Stimulated activated naive CD8-positive, alpha-beta T cell treated with anti-CD3 and anti-CD28 coated beads, Interleukin-15, amount 100 ng/mL, for 72 hours (primary cell): Measurements from ENCODE around the gene TNS1.

Experiments
- ATAC-seq: fragments of 150-1000 bp; cut with Tn5 transposase; 2 replicates; pipeline ENCODE4 v1.10.0; 2021; ENCODE audit warnings: mild to moderate bottlenecking, moderate library complexity
- DNase-seq, 2 donors: peaks; one replicate each; pipeline ENCODE4 v3.0.0; 2021 to 2022
- H3K27ac Mint-ChIP-seq, 2 donors: one replicate each; pipeline ENCODE4 v1.8.0; 2022; ENCODE audit warnings: mild to moderate bottlenecking in 2 of 2, mixed read lengths in 2 of 2, moderate library complexity in 2 of 2
- H3K27me3 Mint-ChIP-seq: one replicate; pipeline ENCODE4 v1.8.0; 2022; ENCODE audit warnings: mixed read lengths
- H3K4me1 Mint-ChIP-seq: one replicate; pipeline ENCODE4 v1.8.0; 2022; ENCODE audit warnings: mild to moderate bottlenecking, mixed read lengths
- H3K4me3 Mint-ChIP-seq, 2 donors: one replicate each; pipeline ENCODE4 v1.8.0; 2022; ENCODE audit warnings: mild to moderate bottlenecking in 2 of 2, mixed read lengths in 2 of 2, moderate library complexity in 1 of 2
- H3K9me3 Mint-ChIP-seq, 2 donors: one replicate each; pipeline ENCODE4 v1.8.0; 2022; ENCODE audit warnings: mixed read lengths in 2 of 2

Gene TNS1

DNA sequence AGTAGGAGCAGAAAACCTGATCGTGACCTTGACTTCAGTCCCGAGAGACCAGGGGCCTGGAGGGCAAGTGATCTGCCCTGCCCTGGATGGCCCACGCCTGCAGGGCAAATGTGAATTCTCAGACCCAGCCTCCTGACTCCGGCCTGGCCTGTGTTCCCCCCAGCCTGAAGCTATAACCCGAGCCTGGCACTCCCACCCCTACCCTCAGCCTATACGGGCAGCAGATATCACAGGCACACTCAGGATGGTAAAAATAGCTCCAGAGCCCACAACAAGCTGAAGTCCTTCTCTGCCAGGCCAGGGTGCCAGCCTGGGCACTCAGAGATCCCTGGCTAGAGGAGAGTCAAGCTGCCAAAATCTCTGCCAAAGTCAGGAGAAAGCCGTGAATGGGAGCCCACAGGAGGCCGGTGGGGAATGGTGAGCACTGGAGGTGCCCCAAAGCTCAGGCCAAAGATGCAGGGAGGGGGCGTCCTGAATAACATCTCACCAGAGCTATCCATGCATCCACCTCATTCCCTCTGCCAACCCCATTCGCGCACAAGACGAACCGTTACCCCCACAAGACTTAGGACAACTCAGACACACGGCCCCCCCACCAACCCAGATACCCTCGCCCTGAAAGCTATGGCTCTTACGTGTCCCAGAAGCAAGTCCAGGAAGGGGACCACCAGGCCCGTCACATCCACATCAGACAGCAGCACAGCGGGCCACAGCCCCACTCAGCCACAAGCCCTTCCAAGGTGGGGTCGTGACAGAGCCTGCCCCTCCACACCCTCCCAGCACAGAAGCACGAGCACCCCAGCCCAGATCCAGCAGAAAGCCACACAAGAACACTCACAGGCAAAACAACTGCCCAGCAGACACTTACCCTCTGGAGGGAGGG, 144.9 kb downstream of the TNS1 start:
- H3K4me1 Mint-ChIP-seq, result no peaks in the 10 kb centered on the region
- ATAC-seq (no peak), DNase-seq (no peak)
- peak overlapping the region in 1 of 2 donors; percentile 69 for H3K27ac Mint-ChIP-seq
- H3K9me3 Mint-ChIP-seq, result no peaks in the 10 kb centered on the region
- H3K4me3 Mint-ChIP-seq, result no peak overlapping the region
- no peaks in the 10 kb centered on the region for H3K27me3 Mint-ChIP-seq

DNA sequence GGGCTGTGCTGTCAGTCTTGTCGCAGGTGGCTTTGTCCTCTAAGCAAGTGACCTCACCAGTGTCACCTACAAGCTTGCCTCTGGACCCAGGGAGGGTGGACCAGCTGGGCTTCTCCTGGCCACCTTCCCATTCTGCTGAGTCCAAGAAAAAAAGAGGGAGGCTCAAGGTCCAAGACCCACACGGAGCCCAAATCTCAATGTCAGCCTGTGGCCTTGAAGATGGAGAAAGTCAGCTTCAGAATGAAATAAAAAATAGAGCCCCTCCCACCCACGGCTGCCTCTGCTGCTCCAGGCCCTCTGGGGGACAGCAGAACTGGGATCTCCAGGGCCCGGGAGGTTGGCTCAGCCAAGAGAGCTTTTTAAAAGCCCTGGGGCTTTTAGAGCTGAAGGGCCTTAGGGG, 145.9 kb downstream of the TNS1 start:
- H3K4me3 Mint-ChIP-seq, result no peak overlapping the region
- no peak overlapping the region for H3K27ac Mint-ChIP-seq
- no peaks in the 10 kb centered on the region for H3K9me3 Mint-ChIP-seq
- H3K4me1 Mint-ChIP-seq, result no peaks in the 10 kb centered on the region
- DNase-seq (no peak), ATAC-seq (no peak)
- no peaks in the 10 kb centered on the region for H3K27me3 Mint-ChIP-seq

DNA sequence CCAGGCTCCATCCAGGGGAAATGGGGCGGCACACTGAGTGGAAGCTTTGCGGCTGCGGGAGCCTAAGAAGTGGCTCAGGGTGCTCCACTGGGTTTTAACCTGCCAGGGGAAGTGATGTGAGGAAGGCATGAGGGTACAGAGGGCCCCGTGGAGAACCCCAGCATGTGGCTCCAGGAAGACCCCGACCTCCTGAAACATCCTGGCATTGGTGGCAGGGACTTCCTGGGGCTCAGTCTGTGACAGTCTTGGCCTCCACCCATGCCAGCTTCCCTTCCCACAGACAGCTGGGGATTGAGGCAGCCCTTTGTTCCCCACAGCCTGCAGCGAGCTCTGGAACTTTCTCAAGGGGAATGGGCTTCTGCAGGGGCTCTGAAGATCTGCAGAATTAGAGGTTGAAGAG, 146.6 kb downstream of the TNS1 start:
- H3K9me3 Mint-ChIP-seq, result no peaks in the 10 kb centered on the region
- no peaks in the 10 kb centered on the region for H3K4me1 Mint-ChIP-seq
- no peak for ATAC-seq
- no peak overlapping the region for H3K27ac Mint-ChIP-seq
- H3K4me3 Mint-ChIP-seq, result no peak overlapping the region
- DNase-seq, result no peak
- peaks cover 2% of the 10 kb centered on the region for H3K27me3 Mint-ChIP-seq

DNA sequence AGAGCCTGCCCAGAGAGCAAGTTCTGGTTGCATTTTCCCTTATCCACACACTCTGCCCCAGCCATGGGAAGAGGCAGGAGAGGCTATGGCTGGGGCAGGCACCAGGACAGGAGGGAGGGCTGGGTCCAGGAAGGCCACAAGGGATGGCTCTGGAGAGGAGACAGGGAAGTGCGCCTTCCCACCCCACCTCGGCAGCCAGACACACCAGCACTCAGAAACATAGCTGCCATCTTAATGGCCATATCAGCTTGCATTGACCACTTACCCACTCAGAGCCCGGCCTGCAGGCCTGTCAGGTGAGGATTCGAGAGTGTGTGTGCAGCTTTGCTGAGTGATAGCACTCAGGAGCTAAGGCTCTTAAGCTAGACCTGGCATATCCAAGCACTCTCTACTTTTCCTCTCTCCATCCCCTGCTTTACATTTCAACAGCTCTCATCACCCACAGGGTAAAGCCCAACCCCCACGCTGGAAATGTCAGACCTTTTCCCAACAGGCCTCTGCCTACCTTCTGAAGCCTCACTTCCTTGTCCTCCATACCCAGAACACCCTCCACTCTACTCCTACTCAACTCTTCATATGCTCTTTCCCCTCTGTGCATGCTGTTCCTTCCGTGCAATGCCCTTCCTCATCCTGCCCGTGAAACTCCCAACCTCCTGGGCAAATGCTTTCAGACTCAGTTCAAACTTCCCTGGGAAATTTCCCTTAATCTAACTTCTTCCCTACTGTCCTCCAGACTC, 147.9 kb downstream of the TNS1 start:
- Mint-ChIP-seq H3K4me3 (no peak overlapping the region), H3K27me3 (peaks cover 14% of the 10 kb centered on the region), H3K9me3 (no peaks in the 10 kb centered on the region), H3K27ac (no peak overlapping the region), H3K4me1 (no peaks in the 10 kb centered on the region)
- no peak for DNase-seq
- ATAC-seq, result no peak

DNA sequence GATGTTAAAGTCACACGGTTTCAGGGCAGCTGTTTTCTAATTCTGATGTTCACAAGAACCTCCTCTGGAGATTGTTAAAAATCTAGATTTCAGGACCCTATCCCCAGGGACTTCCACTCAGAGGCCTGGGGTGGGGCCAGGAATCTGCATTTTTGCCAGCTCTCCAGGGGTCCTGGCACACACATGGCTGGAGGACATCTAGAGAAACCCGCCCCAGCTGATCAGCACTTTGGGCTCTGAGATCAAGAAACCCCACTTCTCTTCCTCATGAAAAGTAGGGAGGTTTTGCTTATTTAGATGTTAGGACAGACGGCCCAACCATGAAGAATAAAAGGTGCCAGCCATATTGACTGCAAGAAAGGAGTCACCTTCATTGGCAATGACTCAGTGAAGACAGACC, 148.8 kb downstream of the TNS1 start:
- ATAC-seq (no peak), DNase-seq (no peak)
- no peak overlapping the region for H3K27ac Mint-ChIP-seq
- H3K9me3 Mint-ChIP-seq, result no peaks in the 10 kb centered on the region
- H3K27me3 Mint-ChIP-seq, result peaks cover 19% of the 10 kb centered on the region
- H3K4me1 Mint-ChIP-seq, result no peaks in the 10 kb centered on the region
- H3K4me3 Mint-ChIP-seq, result no peak overlapping the region

DNA sequence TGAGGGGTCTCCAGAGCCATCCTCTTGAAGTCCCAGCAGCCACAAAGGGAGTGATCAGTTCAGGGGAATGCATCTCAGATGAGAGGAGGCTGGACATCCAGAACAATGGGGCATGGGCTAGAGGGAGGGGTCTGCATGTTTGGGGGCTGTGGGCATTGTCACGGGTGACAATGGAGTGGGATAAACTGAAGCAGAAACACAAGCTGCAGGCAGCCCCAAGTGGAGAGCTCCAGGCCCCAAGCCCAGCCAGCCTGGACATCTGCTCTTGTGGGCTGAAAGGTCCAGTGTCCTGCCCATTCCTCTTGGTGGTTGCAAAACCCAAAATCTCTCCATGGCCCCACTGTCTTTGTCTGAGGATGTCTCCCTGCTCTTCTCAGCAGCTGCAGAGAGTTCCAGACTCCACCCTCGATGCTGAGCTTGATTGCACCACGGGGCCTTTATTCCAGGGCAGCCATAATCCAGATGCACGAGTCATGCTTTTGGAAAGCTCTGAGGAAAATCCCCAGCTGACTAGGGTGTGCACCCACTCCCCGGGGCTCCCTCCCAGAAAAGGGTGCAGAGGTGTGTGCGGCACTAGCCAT, 149.4 kb downstream of the TNS1 start:
- no peak overlapping the region for H3K4me3 Mint-ChIP-seq
- DNase-seq, result no peak
- no peaks in the 10 kb centered on the region for H3K4me1 Mint-ChIP-seq
- no peak overlapping the region for H3K27ac Mint-ChIP-seq
- H3K27me3 Mint-ChIP-seq, result peaks cover 19% of the 10 kb centered on the region
- no peaks in the 10 kb centered on the region for H3K9me3 Mint-ChIP-seq
- ATAC-seq, result no peak

DNA sequence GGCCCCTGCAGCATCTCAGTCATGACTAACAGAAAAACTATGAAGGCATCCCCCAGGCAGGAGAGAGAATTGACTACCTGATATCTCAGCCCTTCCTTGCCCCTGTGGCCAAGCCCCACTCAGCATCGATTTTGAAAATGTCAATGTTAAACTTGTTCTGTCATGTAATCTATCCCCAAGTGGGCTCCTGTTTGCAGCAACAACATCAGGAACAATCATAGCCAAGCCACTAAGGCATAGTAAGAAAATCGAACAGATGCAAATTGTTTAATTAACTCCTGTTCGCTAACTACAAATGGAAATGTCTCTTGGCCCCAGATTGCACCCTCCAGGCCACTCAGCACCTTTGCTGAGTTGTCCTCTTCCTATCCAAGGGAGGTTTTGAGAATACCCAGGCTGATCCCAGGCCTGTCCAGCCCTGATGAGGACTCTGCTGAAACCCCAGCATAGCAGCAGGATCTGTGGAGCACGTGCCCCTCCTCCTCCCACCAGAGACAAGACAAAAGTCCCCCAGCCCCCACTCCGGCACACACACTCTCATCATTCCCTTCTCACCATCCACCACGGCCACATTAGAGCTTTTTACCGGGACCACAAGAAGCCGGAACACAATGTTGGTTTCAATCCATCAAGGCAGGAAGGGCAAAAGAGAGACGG, 150.1 kb downstream of the TNS1 start:
- no peaks in the 10 kb centered on the region for H3K4me1 Mint-ChIP-seq
- H3K27me3 Mint-ChIP-seq, result peaks cover 19% of the 10 kb centered on the region
- ATAC-seq, result no peak
- no peak overlapping the region for H3K4me3 Mint-ChIP-seq
- DNase-seq, result no peak
- no peaks in the 10 kb centered on the region for H3K9me3 Mint-ChIP-seq
- peak overlapping the region in 1 of 2 donors; percentile 22 for H3K27ac Mint-ChIP-seq

DNA sequence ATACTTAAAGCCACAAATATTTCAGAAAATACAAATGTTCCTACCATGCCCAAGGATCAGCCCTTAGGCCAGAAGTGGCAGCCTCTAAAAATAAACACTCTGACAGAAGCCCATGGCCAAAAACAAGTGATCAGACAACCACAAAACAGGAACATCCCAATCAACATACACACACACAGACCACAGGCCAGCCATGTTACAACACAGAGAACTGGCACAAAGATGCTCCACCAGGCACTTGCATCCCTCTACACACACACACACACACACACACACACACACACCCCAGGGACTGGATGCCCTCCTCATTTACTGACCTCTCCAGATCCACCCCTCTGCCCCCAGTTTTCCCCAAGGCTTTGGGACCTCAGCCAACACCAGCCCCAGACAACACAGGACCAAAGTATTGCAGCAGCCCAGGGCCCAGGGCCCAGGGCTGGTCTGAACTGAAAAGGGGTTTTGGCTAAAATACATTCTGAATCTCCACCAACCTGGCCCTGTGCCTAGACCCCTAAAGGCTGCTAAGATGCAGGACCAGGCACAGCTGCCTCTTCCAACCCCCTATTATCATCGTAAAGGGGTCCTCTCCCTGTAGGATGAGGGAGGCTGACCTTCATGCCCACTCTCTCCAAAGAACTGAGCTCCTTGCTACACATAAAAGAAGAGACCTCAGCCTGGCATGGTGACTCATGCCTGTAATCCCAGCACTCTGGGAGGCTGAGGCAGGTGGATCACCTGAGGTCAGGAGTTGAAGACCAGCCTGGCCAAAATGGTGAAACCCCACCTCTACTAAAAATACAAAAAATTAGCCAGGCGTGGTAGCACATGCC, 151.4 kb downstream of the TNS1 start:
- Mint-ChIP-seq H3K4me3 (no peak overlapping the region), H3K9me3 (no peaks in the 10 kb centered on the region), H3K27me3 (peaks cover 19% of the 10 kb centered on the region), H3K4me1 (no peaks in the 10 kb centered on the region), H3K27ac (peak overlapping the region in 1 of 2 donors; percentile 4)
- ATAC-seq (no peak), DNase-seq (no peak)

DNA sequence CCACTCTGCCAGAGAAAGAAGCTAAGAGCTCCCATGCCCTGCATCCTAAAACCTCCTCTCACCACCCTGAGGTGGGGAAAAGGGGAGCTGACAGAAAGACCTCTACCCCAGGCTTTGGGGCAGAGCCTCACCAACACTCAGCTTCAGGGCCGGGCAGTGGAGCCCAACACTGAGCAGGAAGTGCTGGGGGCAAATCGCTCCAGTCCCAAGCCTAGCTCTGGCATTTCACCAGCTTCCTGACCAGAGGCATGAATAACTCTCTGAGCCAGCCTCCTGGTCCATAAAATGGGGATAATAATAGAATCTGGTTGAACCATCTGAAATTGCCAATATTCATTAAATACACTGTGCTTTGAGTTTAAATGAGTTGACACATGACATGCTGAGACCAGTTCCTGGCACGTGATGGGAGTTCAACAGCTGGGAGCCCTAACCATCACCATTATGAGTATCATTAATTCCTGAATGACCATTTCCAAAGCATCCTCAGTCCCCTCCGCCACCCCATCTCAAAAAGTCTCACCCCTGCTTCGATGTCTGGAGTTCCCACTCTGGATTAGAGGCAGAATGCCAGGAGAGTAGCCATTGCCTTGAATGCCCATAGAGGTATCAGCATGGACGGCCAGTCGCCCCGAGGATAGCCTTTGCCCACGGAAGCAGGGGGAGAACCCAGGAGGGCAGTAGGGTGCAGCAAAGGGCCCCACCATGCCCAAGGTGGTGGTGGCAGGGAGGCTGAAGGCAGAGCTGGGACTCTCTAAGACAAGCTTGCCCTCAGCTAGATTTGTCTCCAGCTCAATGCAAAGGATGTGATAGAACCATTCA, 153.4 kb downstream of the TNS1 start:
- DNase-seq (no peak), ATAC-seq (no peak)
- no peak overlapping the region for H3K4me3 Mint-ChIP-seq
- H3K4me1 Mint-ChIP-seq, result no peaks in the 10 kb centered on the region
- no peak overlapping the region for H3K27ac Mint-ChIP-seq
- H3K27me3 Mint-ChIP-seq, result peaks cover 19% of the 10 kb centered on the region
- H3K9me3 Mint-ChIP-seq, result no peaks in the 10 kb centered on the region

DNA sequence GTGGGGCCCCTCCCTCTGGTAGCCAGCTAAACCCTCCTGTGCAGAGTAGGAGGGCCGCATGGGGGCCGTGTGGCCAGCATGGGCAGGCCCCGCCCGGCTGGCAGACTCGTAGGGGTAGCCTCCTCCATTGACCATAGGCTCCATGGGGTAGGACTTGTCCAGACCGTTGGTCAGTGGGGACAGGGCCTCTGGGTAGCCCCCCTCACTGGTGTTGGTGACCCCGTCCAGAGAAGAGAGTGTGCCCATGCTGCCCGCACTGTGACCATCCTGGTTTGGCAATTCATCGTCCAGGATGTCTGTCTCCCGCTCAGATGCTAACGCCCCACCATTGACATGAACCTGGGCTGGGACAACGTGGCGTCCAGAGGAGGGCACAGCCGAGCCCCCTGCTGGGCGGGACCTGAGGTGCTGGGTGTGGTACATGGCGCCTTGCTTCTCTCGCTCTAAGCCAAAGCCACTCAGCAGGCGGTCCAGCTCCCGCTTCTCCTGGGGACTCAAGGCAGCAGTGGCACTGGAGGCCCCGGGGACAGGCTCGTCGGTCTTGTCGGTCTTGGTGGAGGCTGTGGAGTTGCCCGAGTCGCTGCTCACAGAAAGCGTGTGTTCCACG, 154.3 kb downstream of the TNS1 start:
- DNase-seq (no peak), ATAC-seq (peak; percentile 24)
- H3K4me1 Mint-ChIP-seq, result no peaks in the 10 kb centered on the region
- no peak overlapping the region for H3K27ac Mint-ChIP-seq
- no peak overlapping the region for H3K4me3 Mint-ChIP-seq
- H3K27me3 Mint-ChIP-seq, result peaks cover 19% of the 10 kb centered on the region
- H3K9me3 Mint-ChIP-seq, result no peaks in the 10 kb centered on the region

DNA sequence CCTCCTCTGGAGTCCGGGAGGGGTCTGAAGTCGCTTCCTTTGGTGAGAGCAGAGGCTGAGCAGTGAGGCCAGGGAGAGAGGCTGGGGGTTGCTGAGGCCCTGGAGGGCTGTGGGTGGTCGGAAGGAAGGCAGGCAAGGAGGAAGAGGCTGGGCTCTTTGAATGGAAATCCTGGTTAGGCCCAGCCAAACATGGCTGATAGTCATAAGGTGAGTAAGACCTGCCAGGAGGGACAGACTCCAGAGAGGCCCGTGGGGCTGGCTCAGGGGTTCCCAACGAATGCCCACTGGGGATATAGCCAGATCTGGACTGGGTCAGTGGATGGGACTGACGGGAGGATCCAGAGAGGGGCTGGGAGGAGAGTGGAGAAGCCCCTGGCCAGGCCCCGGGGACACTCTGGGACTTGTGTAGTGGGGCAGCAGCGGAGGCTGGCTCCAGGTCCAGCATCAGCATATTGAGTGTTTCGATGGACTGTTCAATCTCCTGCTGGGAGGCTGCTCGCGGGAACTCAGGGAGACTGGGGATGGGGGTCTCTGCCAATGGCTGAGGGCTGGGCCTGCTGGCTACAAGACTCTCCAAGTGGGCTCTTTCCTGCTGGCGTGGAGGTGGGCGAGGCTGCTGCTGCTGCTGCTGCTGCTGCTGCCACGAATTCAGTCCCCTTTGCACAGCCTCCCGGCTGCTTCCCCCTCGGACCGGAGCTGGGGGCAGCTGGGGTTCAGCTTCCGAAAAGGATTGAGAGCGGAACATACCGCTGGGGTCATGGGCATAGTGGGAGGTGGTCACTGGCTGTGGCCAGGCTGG, 155.0 kb downstream of the TNS1 start:
- Mint-ChIP-seq H3K27me3 (peaks cover 19% of the 10 kb centered on the region), H3K4me1 (no peaks in the 10 kb centered on the region), H3K27ac (peak overlapping the region in 1 of 2 donors; percentile 29), H3K9me3 (no peaks in the 10 kb centered on the region), H3K4me3 (no peak overlapping the region)
- DNase-seq, result no peak
- ATAC-seq, result no peak

DNA sequence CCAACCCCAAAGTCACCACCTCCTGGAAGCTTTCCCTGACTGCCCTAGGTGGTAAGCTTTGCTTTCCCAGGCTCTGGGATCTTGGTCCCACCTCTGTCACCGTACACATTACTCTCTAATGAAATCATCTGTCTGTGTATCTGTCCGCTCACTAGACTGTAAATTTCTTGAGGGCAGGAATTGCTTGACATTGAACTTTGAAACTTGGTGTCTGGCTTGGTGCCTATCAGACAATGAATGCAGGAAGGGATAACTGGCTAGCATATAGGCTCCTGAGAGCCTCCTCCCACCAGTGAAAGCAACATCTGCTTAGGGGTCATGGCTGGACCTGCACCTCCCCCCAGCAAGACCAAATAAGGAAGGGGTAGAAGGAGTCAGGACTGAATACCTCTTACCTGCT, 155.7 kb downstream of the TNS1 start:
- Mint-ChIP-seq H3K4me1 (no peaks in the 10 kb centered on the region), H3K27ac (peak overlapping the region in 1 of 2 donors; percentile 29), H3K9me3 (no peaks in the 10 kb centered on the region), H3K27me3 (peaks cover 19% of the 10 kb centered on the region), H3K4me3 (no peak overlapping the region)
- ATAC-seq, result no peak
- no peak for DNase-seq

DNA sequence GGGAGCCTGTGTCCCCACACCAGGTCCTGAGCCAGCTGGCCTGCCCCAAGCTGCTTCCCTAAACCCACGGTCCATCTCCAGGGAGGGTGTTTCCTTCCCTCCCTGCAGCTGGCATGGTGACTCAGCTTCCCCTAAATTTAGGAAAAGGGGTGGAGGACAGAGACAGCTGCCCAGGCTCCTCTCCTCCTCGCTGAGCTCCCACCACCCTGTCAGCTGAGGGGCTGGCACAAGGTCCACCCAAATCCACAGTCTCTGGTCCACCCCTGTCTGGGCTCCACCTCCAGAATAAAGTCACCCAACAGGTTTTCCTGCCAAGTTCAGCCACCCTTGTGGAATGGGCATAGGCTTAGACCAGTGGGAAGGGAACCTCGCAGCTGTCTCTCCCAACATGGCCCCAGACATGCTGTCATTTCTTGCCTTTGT, 156.5 kb downstream of the TNS1 start:
- peaks cover 18% of the 10 kb centered on the region for H3K27me3 Mint-ChIP-seq
- H3K4me3 Mint-ChIP-seq, result no peak overlapping the region
- no peaks in the 10 kb centered on the region for H3K4me1 Mint-ChIP-seq
- H3K9me3 Mint-ChIP-seq, result no peaks in the 10 kb centered on the region
- no peak for ATAC-seq
- H3K27ac Mint-ChIP-seq, result no peak overlapping the region
- DNase-seq, result no peak
